Suprapubic skin (tissue), 4 donors: Measurements from ENCODE around the gene SRRM2.

ENCODE experiments used
- CTCF ChIP-seq, 2 donors: fragments of 200-600 bp in 1 of 2; fragments of 450-650 bp in 1 of 2; sonication (generic) in 1 of 2; IDR thresholded peaks; one replicate each; pipeline ENCODE4 v1.5.1; 2016 to 2019; ENCODE audit warnings: antibody characterized with exemption in 2 of 2, mild to moderate bottlenecking in 1 of 2, moderate library complexity in 1 of 2
- EP300 ChIP-seq: sonication (generic); formaldehyde crosslinking; IDR thresholded peaks from one replicate; pipeline ENCODE4 v1.6.1; 2017; ENCODE audit warnings: antibody characterized with exemption
- POLR2A ChIP-seq, 2 donors: fragments of 450-650 bp; IDR thresholded peaks; one replicate each; pipeline ENCODE4 v1.6.1; 2017; ENCODE audit warnings: antibody characterized with exemption in 2 of 2, mild to moderate bottlenecking in 2 of 2, moderate library complexity in 2 of 2
- POLR2AphosphoS5 ChIP-seq, 3 donors: sonication (generic); formaldehyde crosslinking; IDR thresholded peaks; one replicate each; pipeline ENCODE4 v1.6.1; 2017; ENCODE audit warnings: antibody characterized with exemption in 3 of 3

DNA sequence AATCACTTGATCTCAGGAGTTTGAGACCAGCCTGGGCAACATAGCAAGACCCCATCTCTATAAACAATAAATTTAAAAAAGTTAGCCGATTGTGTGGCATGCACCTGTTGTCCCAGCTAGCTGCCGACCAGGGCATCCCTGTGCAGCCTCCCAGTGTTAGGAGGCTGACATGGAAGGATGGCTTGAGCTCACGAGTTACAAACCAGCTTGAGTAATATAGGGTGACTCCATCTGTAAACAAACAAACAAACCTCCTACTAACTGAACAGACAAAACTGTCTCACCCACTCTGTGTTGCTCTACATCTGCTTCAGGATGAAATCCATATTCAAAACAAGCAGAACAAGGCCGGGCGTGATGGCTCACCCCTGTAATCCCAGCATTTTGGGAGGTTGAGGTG lies 25.5 kb upstream of the SRRM2 start:
- TF ChIP-seq POLR2AphosphoS5 (IDR thresholded peaks at IDR 0.05): no peak
- TF ChIP-seq POLR2A (IDR thresholded peaks at IDR 0.05): no peak
- no peak for TF ChIP-seq CTCF (IDR thresholded peaks at IDR 0.05)
- no peak for TF ChIP-seq EP300
